K562 (cell line): ENCODE measurements around the gene AMFR.

Source experiments
- ATF3 ChIP-seq, 2 experiments: fragments of 450-650 bp in 1 of 2; sonication (generic) in 1 of 2; formaldehyde crosslinking in 1 of 2; IDR thresholded peaks in 1 of 2; conservative IDR thresholded peaks in 1 of 2; 2 replicates each; pipeline versions ENCODE4 v1.6.1 to v1.8.1; 2016 to 2023; ENCODE audit warnings: mild to moderate bottlenecking in 2 of 2, moderate library complexity in 2 of 2, inconsistent platforms in 1 of 2, missing genetic modification reagents in 1 of 2
- ATF6 ChIP-seq: sonication (generic); formaldehyde crosslinking; IDR thresholded peaks from 2 replicates; pipeline ENCODE4 v1.4.0; 2020; ENCODE audit warnings: mild to moderate bottlenecking, missing genetic modification reagents
- CTCF ChIP-seq, 3 experiments: IDR thresholded peaks in 2 of 3; conservative IDR thresholded peaks in 1 of 3; 2 replicates each; pipeline ENCODE4 v1.5.1; 2011 to 2012; ENCODE audit warnings: low read length in 3 of 3, mild to moderate bottlenecking in 3 of 3, control low read depth in 2 of 3, improper control_type of control experiment in 1 of 3, inconsistent platforms in 1 of 3, low read depth in 1 of 3, mixed read lengths in 1 of 3, moderate library complexity in 1 of 3; ENCODE audit not compliant: insufficient read depth in 2 of 3
- SMC3 ChIP-seq: conservative IDR thresholded peaks from 2 replicates; pipeline ENCODE4 v1.6.1; 2011; ENCODE audit warnings: low read depth, low read length, improper control_type of control experiment; ENCODE audit not compliant: insufficient read depth
- SP2 ChIP-seq: IDR thresholded peaks from 2 replicates; pipeline ENCODE4 v1.6.1; 2011; ENCODE audit warnings: mild to moderate bottlenecking, low read depth, low read length, moderate library complexity; ENCODE audit not compliant: poor library complexity, severe bottlenecking; ENCODE audit errors: extremely low read depth
- ZNF280B ChIP-seq: fragments of 250-450 bp; sonication (Bioruptor Pico); IDR thresholded peaks from 2 replicates; pipeline ENCODE4 v1.5.1; 2021; ENCODE audit warnings: mild to moderate bottlenecking

- no peak for TF ChIP-seq SMC3
- TF ChIP-seq ZNF280B (CRISPR knock-in tag) = no peak
- TF ChIP-seq CTCF (IDR thresholded peaks at IDR 0.05 in 2 of 3, conservative IDR thresholded peaks at IDR 0.05 in 1 of 3; ENCODE audit: insufficient read depth in 2 of 3, low read depth in 1 of 3, low read length in 3 of 3) = no peak
- TF ChIP-seq ATF6 (CRISPR knock-in tag) = no peak
- TF ChIP-seq ATF3 (IDR thresholded peaks at IDR 0.05) = no peak
- TF ChIP-seq ATF3 (CRISPR knock-in tag; conservative IDR thresholded peaks at IDR 0.05) = no peak
- peak; percentile 85 for TF ChIP-seq SP2
These were observed 25.8 kb upstream of the AMFR start, which contains the start of the genes NUDT21 and OGFOD1 for GRCh38 chr16:56450986-56451752.
